GM23338 (cell line): ENCODE results near the gene CDC14A. TPM values are rescaled to one million over a fixed set of nuclear protein-coding genes. Genes with fewer than 3 reads are reported as not detected.

Experiments
- ATAC-seq: fragments of 200-7000 bp; cut with Tn5 transposase; 3 replicates; pipeline ENCODE4 v1.9.1; 2020
- DNase-seq: peaks from one replicate; pipeline ENCODE4 v3.0.0-alpha.2; 2015; ENCODE audit warnings: low spot score
- H2AFZ ChIP-seq: fragments of 200-600 bp; sonication (generic); 2 replicates; pipeline ENCODE4 v1.8.0; 2016; ENCODE audit warnings: antibody characterized with exemption, mild to moderate bottlenecking, moderate library complexity
- H3F3A ChIP-seq: fragments of 200-600 bp; sonication (generic); replicated peaks from 2 replicates; pipeline ENCODE4 v1.8.0; 2017; ENCODE audit warnings: antibody characterized with exemption, mixed run types, low read depth
- H3K27ac ChIP-seq: fragments of 200-600 bp; sonication (generic); 2 replicates; pipeline ENCODE4 v1.6.1; 2016; ENCODE audit warnings: low read depth
- H3K27me3 ChIP-seq: fragments of 200-600 bp; sonication (generic); 2 replicates; pipeline ENCODE4 v1.8.0; 2016; ENCODE audit warnings: mild to moderate bottlenecking, mixed run types, moderate library complexity; ENCODE audit not compliant: insufficient read depth
- H3K36me3 ChIP-seq: fragments of 200-600 bp; sonication (generic); 2 replicates; pipeline ENCODE4 v1.8.0; 2016; ENCODE audit warnings: mild to moderate bottlenecking; ENCODE audit not compliant: insufficient read depth
- H3K4me1 ChIP-seq: fragments of 200-600 bp; sonication (generic); 2 replicates; pipeline ENCODE4 v1.8.0; 2016; ENCODE audit warnings: mild to moderate bottlenecking, moderate library complexity; ENCODE audit not compliant: insufficient read depth
- H3K4me2 ChIP-seq: fragments of 200-600 bp; sonication (generic); 2 replicates; pipeline ENCODE4 v1.7.1; 2017; ENCODE audit warnings: mixed run types
- H3K4me3 ChIP-seq: fragments of 200-600 bp; sonication (generic); 2 replicates; pipeline ENCODE4 v1.6.1; 2016; ENCODE audit warnings: mixed run types
- H3K79me2 ChIP-seq: fragments of 200-600 bp; sonication (generic); replicated peaks from 2 replicates; pipeline ENCODE4 v1.8.0; 2017; ENCODE audit warnings: mild to moderate bottlenecking; ENCODE audit not compliant: insufficient read depth
- H3K9me2 ChIP-seq: fragments of 200-600 bp; sonication (generic); 2 replicates; pipeline ENCODE4 v1.8.0; 2017; ENCODE audit not compliant: insufficient read depth
- H4K20me1 ChIP-seq: fragments of 200-600 bp; sonication (generic); replicated peaks from 2 replicates; pipeline ENCODE4 v1.8.0; 2017; ENCODE audit warnings: mild to moderate bottlenecking; ENCODE audit not compliant: insufficient read depth
- H3K27ac Mint-ChIP-seq: 2 replicates; pipeline ENCODE4 v1.8.0; 2020; ENCODE audit warnings: inconsistent platforms, mild to moderate bottlenecking, moderate library complexity, mixed read lengths
- H3K27me3 Mint-ChIP-seq: 3 replicates; pipeline ENCODE4 v1.8.0; 2022; ENCODE audit warnings: low read depth, mild to moderate bottlenecking, moderate library complexity, mixed read lengths, inconsistent platforms; ENCODE audit not compliant: insufficient read depth, poor library complexity
- H3K36me3 Mint-ChIP-seq: 3 replicates; pipeline ENCODE4 v1.8.0; 2021; ENCODE audit warnings: low read depth, mild to moderate bottlenecking, inconsistent platforms, moderate library complexity, mixed read lengths
- H3K4me1 Mint-ChIP-seq: 3 replicates; pipeline ENCODE4 v1.8.0; 2020; ENCODE audit warnings: mild to moderate bottlenecking, inconsistent platforms, mixed read lengths
- H3K4me3 Mint-ChIP-seq: 3 replicates; pipeline ENCODE4 v1.8.0; 2021; ENCODE audit warnings: moderate library complexity, mild to moderate bottlenecking, inconsistent platforms, mixed read lengths
- H3K9me3 Mint-ChIP-seq: 3 replicates; pipeline ENCODE4 v1.8.0; 2020; ENCODE audit warnings: moderate library complexity, mild to moderate bottlenecking, inconsistent platforms, mixed read lengths
- CTCF ChIP-seq, 2 experiments: fragments of 200-600 bp in 1 of 2; sonication (generic) in 1 of 2; conservative IDR thresholded peaks; 2 replicates each; pipeline versions ENCODE4 v1.5.1 to v1.6.1; 2016 to 2017; ENCODE audit warnings: antibody characterized with exemption in 2 of 2, low read depth in 2 of 2, mild to moderate bottlenecking in 2 of 2, moderate library complexity in 1 of 2
- ETS1 ChIP-seq: IDR thresholded peaks from 2 replicates; pipeline ENCODE4 v1.6.1; 2016; ENCODE audit warnings: antibody characterized with exemption
- EZH2 ChIP-seq: fragments of 200-600 bp; sonication (generic); IDR thresholded peaks from one replicate; pipeline ENCODE4 v1.8.0; 2017; ENCODE audit warnings: antibody characterized with exemption, mild to moderate bottlenecking, low read depth; ENCODE audit not compliant: unreplicated experiment
- EZH2phosphoT487 ChIP-seq: fragments of 200-600 bp; sonication (generic); IDR thresholded peaks from one replicate; pipeline ENCODE4 v1.8.1; 2018; ENCODE audit warnings: antibody characterized with exemption; ENCODE audit not compliant: unreplicated experiment
- POLR2AphosphoS5 ChIP-seq: IDR thresholded peaks from 2 replicates; pipeline ENCODE4 v1.6.1; 2016; ENCODE audit warnings: antibody characterized with exemption, low read depth
- REST ChIP-seq: IDR thresholded peaks from one replicate; pipeline ENCODE4 v1.6.1; 2018; ENCODE audit warnings: antibody characterized with exemption; ENCODE audit not compliant: unreplicated experiment
- STAT1 ChIP-seq: IDR thresholded peaks from one replicate; pipeline ENCODE4 v1.6.1; 2016; ENCODE audit warnings: antibody characterized with exemption; ENCODE audit not compliant: unreplicated experiment
- ZNF114 ChIP-seq: fragments of 250-450 bp; sonication (Bioruptor Pico); IDR thresholded peaks from 2 replicates; pipeline ENCODE4 v1.5.0; 2020; ENCODE audit warnings: mild to moderate bottlenecking, moderate library complexity
- ZNF331 ChIP-seq: fragments of 250-450 bp; sonication (Bioruptor Pico); IDR thresholded peaks from 2 replicates; pipeline ENCODE4 v1.5.0; 2020; ENCODE audit warnings: low read depth, mild to moderate bottlenecking, moderate library complexity
- polyA plus RNA-seq: library from polyadenylated mRNA; unstranded; fragments of >200 nt; fragmentation: Nextera tagmentation; extraction: Ambion mirVana; gene quantifications from 2 replicates; pipeline ENCODE4 v1.2.1, GENCODE V29; 2016
- total RNA-seq: library from RNA; depleted of rRNA; stranded (reverse); fragments of >200 nt; shearing (Covaris generic); gene quantifications from 2 replicates; pipeline ENCODE4 v1.2.3, GENCODE V29; 2014
- TF ChIP-seq, protein P1 (sequence below): fragments of 250-450 bp; sonication (Bioruptor Pico); IDR thresholded peaks from 2 replicates; pipeline ENCODE4 v1.5.0; 2020; ENCODE audit warnings: mild to moderate bottlenecking, moderate library complexity

Gene CDC14A
- total and polyA plus RNA-seq, 2 experiments from 2014 or later, result 11.1 to 20.8 TPM

- H3K27ac ChIP-seq, result no peak overlapping the region
- H3K4me3 ChIP-seq, result no peak overlapping the region
- H3K27ac Mint-ChIP-seq, result no peak overlapping the region
- no peaks in the 10 kb centered on the region for H3K4me1 ChIP-seq
- DNase-seq (no peak), ATAC-seq (no peak)
- H3K27me3 ChIP-seq, result no peaks in the 10 kb centered on the region
- no peaks in the 10 kb centered on the region for H4K20me1 ChIP-seq
- no peak overlapping the region for H3K4me3 Mint-ChIP-seq
- no peaks in the 10 kb centered on the region for H3F3A ChIP-seq
- H3K36me3 Mint-ChIP-seq, result no peaks in the 10 kb centered on the region; the same call in 2 of the 3 replicates
- no peak overlapping the region for H3K4me2 ChIP-seq
- H2AFZ ChIP-seq, result no peak overlapping the region
- no peaks in the 10 kb centered on the region for H3K79me2 ChIP-seq
- peaks cover 2% of the 10 kb centered on the region for H3K27me3 Mint-ChIP-seq
- TF ChIP-seq EZH2 (no peak), ZNF114 (CRISPR knock-in tag) (no peak), POLR2AphosphoS5 (no peak), EZH2phosphoT487 (no peak), STAT1 (no peak), CTCF (conservative IDR thresholded peaks at IDR 0.05; ENCODE audit: low read depth in 2 of 2) (no peak), ZNF331 (CRISPR knock-in tag) (no peak), REST (no peak), ETS1 (no peak)
- TF ChIP-seq, protein P1, sequence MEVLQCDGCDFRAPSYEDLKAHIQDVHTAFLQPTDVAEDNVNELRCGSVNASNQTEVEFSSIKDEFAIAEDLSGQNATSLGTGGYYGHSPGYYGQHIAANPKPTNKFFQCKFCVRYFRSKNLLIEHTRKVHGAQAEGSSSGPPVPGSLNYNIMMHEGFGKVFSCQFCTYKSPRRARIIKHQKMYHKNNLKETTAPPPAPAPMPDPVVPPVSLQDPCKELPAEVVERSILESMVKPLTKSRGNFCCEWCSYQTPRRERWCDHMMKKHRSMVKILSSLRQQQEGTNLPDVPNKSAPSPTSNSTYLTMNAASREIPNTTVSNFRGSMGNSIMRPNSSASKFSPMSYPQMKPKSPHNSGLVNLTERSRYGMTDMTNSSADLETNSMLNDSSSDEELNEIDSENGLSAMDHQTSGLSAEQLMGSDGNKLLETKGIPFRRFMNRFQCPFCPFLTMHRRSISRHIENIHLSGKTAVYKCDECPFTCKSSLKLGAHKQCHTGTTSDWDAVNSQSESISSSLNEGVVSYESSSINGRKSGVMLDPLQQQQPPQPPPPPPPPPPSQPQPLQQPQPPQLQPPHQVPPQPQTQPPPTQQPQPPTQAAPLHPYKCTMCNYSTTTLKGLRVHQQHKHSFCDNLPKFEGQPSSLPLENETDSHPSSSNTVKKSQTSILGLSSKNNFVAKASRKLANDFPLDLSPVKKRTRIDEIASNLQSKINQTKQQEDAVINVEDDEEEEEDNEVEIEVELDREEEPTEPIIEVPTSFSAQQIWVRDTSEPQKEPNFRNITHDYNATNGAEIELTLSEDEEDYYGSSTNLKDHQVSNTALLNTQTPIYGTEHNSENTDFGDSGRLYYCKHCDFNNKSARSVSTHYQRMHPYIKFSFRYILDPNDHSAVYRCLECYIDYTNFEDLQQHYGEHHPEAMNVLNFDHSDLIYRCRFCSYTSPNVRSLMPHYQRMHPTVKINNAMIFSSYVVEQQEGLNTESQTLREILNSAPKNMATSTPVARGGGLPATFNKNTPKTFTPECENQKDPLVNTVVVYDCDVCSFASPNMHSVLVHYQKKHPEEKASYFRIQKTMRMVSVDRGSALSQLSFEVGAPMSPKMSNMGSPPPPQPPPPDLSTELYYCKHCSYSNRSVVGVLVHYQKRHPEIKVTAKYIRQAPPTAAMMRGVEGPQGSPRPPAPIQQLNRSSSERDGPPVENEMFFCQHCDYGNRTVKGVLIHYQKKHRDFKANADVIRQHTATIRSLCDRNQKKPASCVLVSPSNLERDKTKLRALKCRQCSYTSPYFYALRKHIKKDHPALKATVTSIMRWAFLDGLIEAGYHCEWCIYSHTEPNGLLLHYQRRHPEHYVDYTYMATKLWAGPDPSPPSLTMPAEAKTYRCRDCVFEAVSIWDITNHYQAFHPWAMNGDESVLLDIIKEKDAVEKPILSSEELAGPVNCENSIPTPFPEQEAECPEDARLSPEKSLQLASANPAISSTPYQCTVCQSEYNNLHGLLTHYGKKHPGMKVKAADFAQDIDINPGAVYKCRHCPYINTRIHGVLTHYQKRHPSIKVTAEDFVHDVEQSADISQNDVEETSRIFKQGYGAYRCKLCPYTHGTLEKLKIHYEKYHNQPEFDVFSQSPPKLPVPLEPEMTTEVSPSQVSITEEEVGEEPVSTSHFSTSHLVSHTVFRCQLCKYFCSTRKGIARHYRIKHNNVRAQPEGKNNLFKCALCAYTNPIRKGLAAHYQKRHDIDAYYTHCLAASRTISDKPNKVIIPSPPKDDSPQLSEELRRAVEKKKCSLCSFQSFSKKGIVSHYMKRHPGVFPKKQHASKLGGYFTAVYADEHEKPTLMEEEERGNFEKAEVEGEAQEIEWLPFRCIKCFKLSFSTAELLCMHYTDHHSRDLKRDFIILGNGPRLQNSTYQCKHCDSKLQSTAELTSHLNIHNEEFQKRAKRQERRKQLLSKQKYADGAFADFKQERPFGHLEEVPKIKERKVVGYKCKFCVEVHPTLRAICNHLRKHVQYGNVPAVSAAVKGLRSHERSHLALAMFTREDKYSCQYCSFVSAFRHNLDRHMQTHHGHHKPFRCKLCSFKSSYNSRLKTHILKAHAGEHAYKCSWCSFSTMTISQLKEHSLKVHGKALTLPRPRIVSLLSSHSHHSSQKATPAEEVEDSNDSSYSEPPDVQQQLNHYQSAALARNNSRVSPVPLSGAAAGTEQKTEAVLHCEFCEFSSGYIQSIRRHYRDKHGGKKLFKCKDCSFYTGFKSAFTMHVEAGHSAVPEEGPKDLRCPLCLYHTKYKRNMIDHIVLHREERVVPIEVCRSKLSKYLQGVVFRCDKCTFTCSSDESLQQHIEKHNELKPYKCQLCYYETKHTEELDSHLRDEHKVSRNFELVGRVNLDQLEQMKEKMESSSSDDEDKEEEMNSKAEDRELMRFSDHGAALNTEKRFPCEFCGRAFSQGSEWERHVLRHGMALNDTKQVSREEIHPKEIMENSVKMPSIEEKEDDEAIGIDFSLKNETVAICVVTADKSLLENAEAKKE (CRISPR knock-in tag), result no peak
- H3K9me3 Mint-ChIP-seq, result peaks cover 8% of the 10 kb centered on the region; the same call in 2 of the 3 replicates
- no peaks in the 10 kb centered on the region for H3K36me3 ChIP-seq
- peaks cover 9% of the 10 kb centered on the region for H3K4me1 Mint-ChIP-seq
- H3K9me2 ChIP-seq, result 0 out of 2 replicates have a peak, but pooled peaks cover 4% of the 10 kb centered on the region
These were observed 203.9 kb downstream of the CDC14A start for GRCh38 chr1:100556181-100556580.
